Measurements from ENCODE around the gene CTAG1B. TPM values are rescaled to one million over a fixed set of nuclear protein-coding genes. Genes with fewer than 3 reads are reported as not detected.
"Not testable (repeated sequence)": the region's sequence is repeated elsewhere in the genome, so short reads cannot be mapped to it uniquely, and the experiment has no call there.

CTAG1B gene
- total RNA-seq, 1 donor from 2014 or later, result not detected

GRCh38 chrX:154584585-154585183 is 34.4 kb downstream of the CTAG1B start, which contains the start of gene CTAG1A:
Gene CTAG1A (plus strand): TSS chrX:154585133. CDS start chrX:154585207, 74 bp downstream.
- not testable (repeated sequence) for DNase-seq (ENCODE audit: low read depth, low spot score)

DNA sequence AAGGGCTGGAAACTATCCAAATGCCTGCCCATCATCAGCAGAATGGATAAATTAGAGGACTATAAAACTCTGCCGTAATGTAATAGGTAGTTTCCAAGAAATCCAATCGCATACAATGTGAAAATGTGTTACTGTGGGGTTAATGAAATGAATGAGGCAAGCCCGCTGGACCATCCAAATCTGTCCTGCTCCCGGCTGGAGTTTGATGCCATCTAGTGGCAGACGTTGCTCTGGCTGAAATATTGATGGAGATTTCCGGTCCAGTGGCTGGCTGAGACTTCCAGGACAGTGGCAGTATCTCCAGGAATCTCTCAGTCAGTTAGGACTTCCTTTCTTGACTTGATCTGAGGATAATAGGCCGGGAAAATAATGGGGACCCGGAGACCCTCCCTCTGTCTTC is 36.1 kb downstream of the CTAG1B start:
- DNase-seq (ENCODE audit: low read depth, low spot score), result not testable (repeated sequence)

GRCh38 chrX:154575076-154575475 is 44.0 kb downstream of the CTAG1B start:
- not testable (repeated sequence) for DNase-seq (ENCODE audit: low read depth, low spot score)

DNA sequence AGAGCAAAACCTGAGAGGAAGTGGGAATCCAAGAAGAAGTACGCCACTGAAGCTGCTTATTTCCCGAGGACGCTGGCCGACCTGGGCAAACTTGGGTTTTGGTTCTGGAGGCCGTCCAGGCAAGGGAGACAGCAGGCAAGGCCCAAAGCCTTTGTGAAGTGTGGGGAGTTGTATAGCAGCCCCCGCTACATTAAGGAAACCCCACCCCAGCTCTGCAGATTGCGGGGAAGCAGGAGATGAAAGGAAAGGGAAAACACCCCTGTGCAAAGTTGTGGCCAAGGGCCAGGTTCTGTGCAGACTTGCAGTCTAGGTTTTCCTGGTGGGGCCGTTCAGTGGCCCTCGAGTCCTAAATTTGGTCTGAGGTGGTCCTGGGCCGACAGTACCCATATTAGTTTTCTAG is 46.0 kb downstream of the CTAG1B start:
- DNase-seq (ENCODE audit: low read depth, low spot score), result not testable (repeated sequence)

- DNase-seq (ENCODE audit: low read depth, low spot score), result not testable (repeated sequence)
These were observed 48.7 kb downstream of the CTAG1B start for GRCh38 chrX:154570361-154570760.

Other genes starting within 250 kb of the CTAG1B start
- 1,775 and 2,557 TPM in 2 replicates for gene FLNA, start 244.6 kb downstream of the CTAG1B start, total RNA-seq
- gene EMD, start 240.0 kb downstream of the CTAG1B start, total RNA-seq, result 20.1 and 23.5 TPM in 2 replicates
- gene RPL10, start 220.9 kb downstream of the CTAG1B start, total RNA-seq, result 1,825 and 3,241 TPM in 2 replicates
- 107 and 134 TPM in 2 replicates for gene DNASE1L1, start 210.0 kb downstream of the CTAG1B start, total RNA-seq
- gene TAFAZZIN, start 207.7 kb downstream of the CTAG1B start, total RNA-seq, result 17.7 and 18.6 TPM in 2 replicates
- gene ATP6AP1, start 190.6 kb downstream of the CTAG1B start, total RNA-seq, result 66.5 and 104 TPM in 2 replicates
- gene GDI1, start 182.1 kb downstream of the CTAG1B start, total RNA-seq, result 48.3 and 56.0 TPM in 2 replicates
- gene FAM50A, start 175.1 kb downstream of the CTAG1B start, total RNA-seq, result 82.1 and 86.7 TPM in 2 replicates
- gene PLXNA3, start 161.0 kb downstream of the CTAG1B start, total RNA-seq, result 6.9 and 10.9 TPM in 2 replicates
- 12.5 and 13.0 TPM in 2 replicates for gene LAGE3, start 140.0 kb downstream of the CTAG1B start, total RNA-seq
- 47.5 and 56.1 TPM in 2 replicates for gene UBL4A, start 132.7 kb downstream of the CTAG1B start, total RNA-seq
- gene SLC10A3, start 128.7 kb downstream of the CTAG1B start, total RNA-seq, result 12.5 and 14.3 TPM in 2 replicates
- gene FAM3A, start 103.0 kb downstream of the CTAG1B start, total RNA-seq, result 21.4 and 23.2 TPM in 2 replicates
- gene G6PD, start 72.4 kb downstream of the CTAG1B start, total RNA-seq, result 67.9 and 73.6 TPM in 2 replicates
- gene IKBKG, start 71.7 kb downstream of the CTAG1B start, total RNA-seq, result 19.0 and 19.2 TPM in 2 replicates
- gene CTAG1A, start 34.1 kb downstream of the CTAG1B start, total RNA-seq, result not detected in 2 replicates
- not detected in 2 replicates for gene CTAG2, start 34.3 kb upstream of the CTAG1B start, total RNA-seq
- gene GAB3, start 131.8 kb upstream of the CTAG1B start, total RNA-seq, result 3.8 and 6.0 TPM in 2 replicates
- gene DKC1, start 143.6 kb upstream of the CTAG1B start, total RNA-seq, result 61.5 and 72.6 TPM in 2 replicates
- gene MPP1, start 186.2 kb upstream of the CTAG1B start, total RNA-seq, result 17.9 and 31.2 TPM in 2 replicates
- gene SMIM9, start 215.4 kb upstream of the CTAG1B start, total RNA-seq, result not detected in 2 replicates

Measured in pulmonary artery endothelial cell (primary cell).